Left ventricle myocardium inferior (tissue), 1 donor: ENCODE results near the gene L3MBTL2. TPM values are rescaled to one million over a fixed set of nuclear protein-coding genes. Genes with fewer than 3 reads are reported as not detected.

Experiments
- microRNA-seq: library from miRNA; unstranded; fragments of <30 nt; microRNA quantifications from one replicate; pipeline ENCODE4 v1.2.0, GENCODE V29; 2020
- total RNA-seq: library from RNA; stranded (reverse); fragmentation: NEBNext Ultra II Directional; extraction: Animal tissue kit (Norgen Biotek cat#: 25700); gene quantifications from one replicate; pipeline ENCODE4 v1.2.1, GENCODE V29; 2021
- donor health status: DM: no; HTN: yes; CAD: no; lungs with severe emphysema.

The L3MBTL2 gene
- total RNA-seq, 1 donor from 2014 or later: 15.2 TPM

Small RNA genes within 50 kb of the gene (microRNA-seq; reads per million reads assigned to microRNA genes)
- not detected for gene MIR6889

Other genes starting within 250 kb of the L3MBTL2 start
- 26.2 TPM for gene EP300, start 112.7 kb upstream of the L3MBTL2 start, total RNA-seq
- gene CHADL, start 35.6 kb downstream of the L3MBTL2 start, total RNA-seq: 10.3 TPM
- gene RANGAP1, start 80.9 kb downstream of the L3MBTL2 start, total RNA-seq: 36.4 TPM
- 39.1 TPM for gene ZC3H7B, start 96.2 kb downstream of the L3MBTL2 start, total RNA-seq
- 20.1 TPM for gene TEF, start 176.6 kb downstream of the L3MBTL2 start, total RNA-seq
- gene TOB2, start 241.5 kb downstream of the L3MBTL2 start, total RNA-seq: 63.6 TPM